GM12878 (cell line): ENCODE measurements around the gene HIVEP3. TPM values are rescaled to one million over a fixed set of nuclear protein-coding genes. Genes with fewer than 3 reads are reported as not detected.

Source experiments
- ATAC-seq: fragments of 200-7000 bp; cut with Tn5 transposase; 3 replicates; pipeline ENCODE4 v1.9.1; 2020; ENCODE audit warnings: mild to moderate bottlenecking, moderate library complexity
- BruUV-seq: library from RNA; stranded (reverse); fragments of 400-500 nt; replicated peaks from 2 replicates; lab custom pipeline; 2021; lab: Mats Ljungman, UMichigan
- CTCF ChIA-PET: fragments of 300-600 bp; sonication (Branson Sonifier 250); formaldehyde crosslinking; extraction: SDS; loops from one replicate; lab custom pipeline; 2021; ENCODE audit warnings: inconsistent platforms; lab: Yijun Ruan, JAX
- POLR2A ChIA-PET: fragments of 350-600 bp; formaldehyde crosslinking; extraction: SDS; loops from one replicate; lab custom pipeline; 2021; ENCODE audit warnings: inconsistent platforms; lab: Charles Lee
- RAD21 ChIA-PET: fragments of 300-600 bp; sonication (Branson Sonifier 250); formaldehyde crosslinking; loops from one replicate; lab custom pipeline; 2023; ENCODE audit warnings: antibody characterized with exemption; ENCODE audit not compliant: unreplicated experiment; lab: Charles Lee
- SMC1A ChIA-PET: fragments of 300-600 bp; sonication (Branson Sonifier 250); formaldehyde crosslinking; loops from one replicate; lab custom pipeline; 2023; ENCODE audit not compliant: unreplicated experiment, uncharacterized antibody; lab: Charles Lee
- DNase-seq: peaks from one replicate; pipeline ENCODE4 v3.0.0-alpha.2; 2011; ENCODE audit warnings: low read depth, low spot score
- FAIRE-seq: peaks from 3 replicates; lab custom pipeline; 2011; peaks lifted over from hg19 to GRCh38; lab: Jason Lieb, UNC
- H2AFZ ChIP-seq: 2 replicates; pipeline ENCODE4 v1.6.0; 2011; ENCODE audit warnings: low read depth, low read length, control low read depth; ENCODE audit not compliant: control insufficient read depth
- H3K27ac ChIP-seq: 2 replicates; pipeline ENCODE4 v1.5.1; 2011; ENCODE audit warnings: control low read depth; ENCODE audit not compliant: control insufficient read depth, insufficient read depth
- H3K27me3 ChIP-seq, 2 experiments: replicated peaks in 1 of 2; 2 replicates each; pipeline versions ENCODE4 v1.6.0 to v1.6.1; 2011; ENCODE audit warnings: low read length in 1 of 2; ENCODE audit not compliant: control insufficient read depth in 2 of 2, insufficient read depth in 2 of 2
- H3K36me3 ChIP-seq, 2 experiments: 2 replicates each; pipeline ENCODE4 v1.5.1; 2011; ENCODE audit warnings: low read length in 1 of 2; ENCODE audit not compliant: control insufficient read depth in 2 of 2, insufficient read depth in 2 of 2
- H3K4me1 ChIP-seq: 2 replicates; pipeline ENCODE4 v1.6.1; 2011; ENCODE audit warnings: mild to moderate bottlenecking, low read length, moderate library complexity, mixed read lengths; ENCODE audit not compliant: control insufficient read depth, insufficient read depth
- H3K4me2 ChIP-seq: 2 replicates; pipeline ENCODE4 v1.6.0; 2011; ENCODE audit warnings: control low read depth; ENCODE audit not compliant: control insufficient read depth, insufficient read depth
- H3K4me3 ChIP-seq: fragments of 200-600 bp; sonication (generic); 2 replicates; pipeline ENCODE4 v1.5.1; 2016
- H3K79me2 ChIP-seq: 2 replicates; pipeline ENCODE4 v1.6.0; 2011; ENCODE audit warnings: low read length; ENCODE audit not compliant: control insufficient read depth, insufficient read depth
- H3K9ac ChIP-seq: 2 replicates; pipeline ENCODE4 v1.8.0; 2011; ENCODE audit warnings: low read length, control low read depth, mixed read lengths; ENCODE audit not compliant: control insufficient read depth, insufficient read depth
- H3K9me3 ChIP-seq: replicated peaks from 3 replicates; pipeline ENCODE4 v1.5.1; 2011; ENCODE audit warnings: mild to moderate bottlenecking, low read length; ENCODE audit not compliant: control insufficient read depth, insufficient read depth
- H4K20me1 ChIP-seq: 2 replicates; pipeline ENCODE4 v1.6.0; 2011; ENCODE audit not compliant: control insufficient read depth, insufficient read depth
- CREM ChIP-seq: IDR thresholded peaks from 2 replicates; pipeline ENCODE4 v1.6.1; 2014; ENCODE audit warnings: antibody characterized with exemption, low read depth
- SREBF2 ChIP-seq: IDR thresholded peaks from 2 replicates; pipeline ENCODE4 v1.6.1; 2012; ENCODE audit warnings: mild to moderate bottlenecking, low read length
- SUPT20H ChIP-seq: IDR thresholded peaks from 2 replicates; pipeline ENCODE4 v1.6.1; 2011; ENCODE audit warnings: low read depth, mild to moderate bottlenecking, low read length, moderate library complexity, borderline replicate concordance; ENCODE audit not compliant: control insufficient read depth
- TARDBP ChIP-seq: IDR thresholded peaks from 2 replicates; pipeline ENCODE4 v1.6.1; 2016; ENCODE audit warnings: borderline replicate concordance
- TCF7 ChIP-seq: IDR thresholded peaks from 2 replicates; pipeline ENCODE4 v1.6.1; 2014; ENCODE audit warnings: antibody characterized with exemption, borderline replicate concordance
- WGBS: methylation state at CpG from one replicate; pipeline ENCODE4 v1.1.6; 2016; ENCODE audit warnings: low lambda C conversion rate; ENCODE audit not compliant: insufficient replicate concordance, insufficient coverage; ENCODE audit errors: missing lambda C conversion rate; 5-methylcytosine and 5-hydroxymethylcytosine counted together
- in situ Hi-C: fragments of 300-500 bp; cut with MboI; formaldehyde crosslinking; loops from 9 replicates; pipeline ENCODE4 v1.14.3; 2018; ENCODE audit warnings: mixed read lengths
- intact Hi-C: fragments of 100-400 bp; cut with micrococcal nuclease; formaldehyde crosslinking; loops from one replicate; pipeline ENCODE4 v1.14.2; 2022; ENCODE audit not compliant: unreplicated experiment
- polyA plus RNA-seq, 11 experiments: library from polyadenylated mRNA; depleted of rRNA in 4 of 11; unstranded in 6 of 11; stranded (reverse) in 5 of 11; fragments of >200 nt; fragmentation: Nextera tagmentation in 4 of 11; fragmentation: Illumina TruSeq in 1 of 11; extraction: Ambion mirVana in 4 of 11; extraction: Trizol in 1 of 11; gene quantifications; 1 replicate in 1 of 11; 2 replicates in 10 of 11; pipeline versions ENCODE4 v1.2.1 to v1.2.3, GENCODE V29; 2011 to 2016; ENCODE audit warnings: inconsistent platforms in 2 of 11, missing spikeins in 2 of 11, low read depth in 1 of 11
- total RNA-seq, 4 experiments: library from RNA; depleted of rRNA in 3 of 4; stranded (reverse); fragments of >200 nt in 3 of 4; fragmentation: Illumina TruSeq in 1 of 4; extraction: Trizol in 1 of 4; gene quantifications; 2 replicates each; pipeline versions ENCODE4 v1.2.1 to v1.2.3, GENCODE V29; 2013 to 2021
- TF ChIP-seq, protein P1 (sequence below): fragments of 450-650 bp; IDR thresholded peaks from 2 replicates; pipeline ENCODE4 v1.6.1; 2017; ENCODE audit warnings: mild to moderate bottlenecking, moderate library complexity
- TF ChIP-seq, protein P2 (sequence below): fragments of 450-650 bp; IDR thresholded peaks from 2 replicates; pipeline ENCODE4 v1.6.1; 2016; ENCODE audit warnings: mild to moderate bottlenecking

The HIVEP3 gene
- total and polyA plus RNA-seq, 10 of the 15 experiments (the other 5 are each of a cell fraction or from before 2014, with no cell fraction given): 1.8 to 13.6 (median 3.8) TPM

DNA sequence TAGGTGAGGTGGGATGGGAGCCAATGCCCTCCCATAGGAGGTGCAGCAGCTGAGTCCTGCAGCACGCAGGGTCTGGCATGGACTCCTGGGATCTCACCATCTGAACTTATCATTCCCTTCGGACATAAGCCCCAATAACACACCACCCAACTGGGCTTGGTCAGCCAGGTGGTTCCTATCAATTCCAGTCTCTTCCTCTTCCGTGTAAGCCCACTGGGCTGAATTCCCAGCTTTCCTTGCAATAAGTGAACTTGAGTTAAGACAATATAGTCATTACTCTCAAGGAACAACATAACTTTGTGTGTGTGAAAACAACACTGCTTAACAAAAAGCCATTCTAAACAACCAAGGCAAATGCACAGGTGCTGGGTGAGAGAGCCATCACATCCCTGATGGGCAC is 347.7 kb downstream of the HIVEP3 start (continued):
- TF ChIP-seq TCF7: no peak
- TF ChIP-seq, protein P1, sequence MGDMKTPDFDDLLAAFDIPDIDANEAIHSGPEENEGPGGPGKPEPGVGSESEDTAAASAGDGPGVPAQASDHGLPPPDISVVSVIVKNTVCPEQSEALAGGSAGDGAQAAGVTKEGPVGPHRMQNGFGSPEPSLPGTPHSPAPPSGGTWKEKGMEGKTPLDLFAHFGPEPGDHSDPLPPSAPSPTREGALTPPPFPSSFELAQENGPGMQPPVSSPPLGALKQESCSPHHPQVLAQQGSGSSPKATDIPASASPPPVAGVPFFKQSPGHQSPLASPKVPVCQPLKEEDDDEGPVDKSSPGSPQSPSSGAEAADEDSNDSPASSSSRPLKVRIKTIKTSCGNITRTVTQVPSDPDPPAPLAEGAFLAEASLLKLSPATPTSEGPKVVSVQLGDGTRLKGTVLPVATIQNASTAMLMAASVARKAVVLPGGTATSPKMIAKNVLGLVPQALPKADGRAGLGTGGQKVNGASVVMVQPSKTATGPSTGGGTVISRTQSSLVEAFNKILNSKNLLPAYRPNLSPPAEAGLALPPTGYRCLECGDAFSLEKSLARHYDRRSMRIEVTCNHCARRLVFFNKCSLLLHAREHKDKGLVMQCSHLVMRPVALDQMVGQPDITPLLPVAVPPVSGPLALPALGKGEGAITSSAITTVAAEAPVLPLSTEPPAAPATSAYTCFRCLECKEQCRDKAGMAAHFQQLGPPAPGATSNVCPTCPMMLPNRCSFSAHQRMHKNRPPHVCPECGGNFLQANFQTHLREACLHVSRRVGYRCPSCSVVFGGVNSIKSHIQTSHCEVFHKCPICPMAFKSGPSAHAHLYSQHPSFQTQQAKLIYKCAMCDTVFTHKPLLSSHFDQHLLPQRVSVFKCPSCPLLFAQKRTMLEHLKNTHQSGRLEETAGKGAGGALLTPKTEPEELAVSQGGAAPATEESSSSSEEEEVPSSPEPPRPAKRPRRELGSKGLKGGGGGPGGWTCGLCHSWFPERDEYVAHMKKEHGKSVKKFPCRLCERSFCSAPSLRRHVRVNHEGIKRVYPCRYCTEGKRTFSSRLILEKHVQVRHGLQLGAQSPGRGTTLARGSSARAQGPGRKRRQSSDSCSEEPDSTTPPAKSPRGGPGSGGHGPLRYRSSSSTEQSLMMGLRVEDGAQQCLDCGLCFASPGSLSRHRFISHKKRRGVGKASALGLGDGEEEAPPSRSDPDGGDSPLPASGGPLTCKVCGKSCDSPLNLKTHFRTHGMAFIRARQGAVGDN: no peak
- TF ChIP-seq, all 136 proteins: peak for 0

DNA sequence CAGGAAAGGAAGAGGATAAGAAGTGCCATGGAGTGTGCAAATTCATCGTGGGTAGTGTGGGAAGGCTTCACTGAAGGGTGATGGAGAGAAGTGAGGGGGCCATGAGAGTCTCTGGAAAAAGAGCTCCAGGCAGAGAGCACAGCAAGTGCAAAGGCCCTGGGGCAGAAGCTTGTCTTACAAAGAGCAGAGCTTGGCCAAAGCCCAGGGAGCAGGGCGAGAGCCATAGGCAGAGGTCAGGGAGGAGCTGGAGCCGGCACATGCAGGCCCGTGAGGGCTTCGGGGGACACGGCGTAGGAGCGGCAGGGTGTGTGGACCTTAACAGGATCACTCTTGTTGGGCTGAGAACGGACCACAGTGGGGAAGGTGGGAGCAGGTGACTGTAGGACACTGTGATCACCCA is 350.5 kb downstream of the HIVEP3 start:
- Histone ChIP-seq H3K36me3 (no peaks in the 10 kb centered on the region; a peak in 2 of 4 replicates), H2AFZ (no peak overlapping the region), H3K9ac (no peak overlapping the region), H3K4me1 (no peaks in the 10 kb centered on the region), H3K9me3 (no peaks in the 10 kb centered on the region), H3K79me2 (no peaks in the 10 kb centered on the region), H3K4me2 (no peak overlapping the region), H3K27ac (no peak overlapping the region), H4K20me1 (no peaks in the 10 kb centered on the region), H3K27me3 (no peaks in the 10 kb centered on the region), H3K4me3 (no peak overlapping the region)
- in situ Hi-C loops: no loop called here
- RAD21 ChIA-PET: no interaction called here
- POLR2A ChIA-PET: no interaction called here
- no TSS peak for BruUV-seq
- CTCF ChIA-PET: no interaction called here
- DNase-seq (no peak), FAIRE-seq (no peak), ATAC-seq (no peak)
- 86% methylated on average over 9 of the region's 9 CpGs for WGBS
- SMC1A ChIA-PET: interaction anchor here (0.7 kb wide), 1 partner anchor 52 kb away, joined by 3 read pairs; no protein-coding TSS in a partner anchor
- TF ChIP-seq SUPT20H (no peak), SREBF2 (no peak), CREM (no peak), TARDBP (no peak)
- TF ChIP-seq, protein P2, sequence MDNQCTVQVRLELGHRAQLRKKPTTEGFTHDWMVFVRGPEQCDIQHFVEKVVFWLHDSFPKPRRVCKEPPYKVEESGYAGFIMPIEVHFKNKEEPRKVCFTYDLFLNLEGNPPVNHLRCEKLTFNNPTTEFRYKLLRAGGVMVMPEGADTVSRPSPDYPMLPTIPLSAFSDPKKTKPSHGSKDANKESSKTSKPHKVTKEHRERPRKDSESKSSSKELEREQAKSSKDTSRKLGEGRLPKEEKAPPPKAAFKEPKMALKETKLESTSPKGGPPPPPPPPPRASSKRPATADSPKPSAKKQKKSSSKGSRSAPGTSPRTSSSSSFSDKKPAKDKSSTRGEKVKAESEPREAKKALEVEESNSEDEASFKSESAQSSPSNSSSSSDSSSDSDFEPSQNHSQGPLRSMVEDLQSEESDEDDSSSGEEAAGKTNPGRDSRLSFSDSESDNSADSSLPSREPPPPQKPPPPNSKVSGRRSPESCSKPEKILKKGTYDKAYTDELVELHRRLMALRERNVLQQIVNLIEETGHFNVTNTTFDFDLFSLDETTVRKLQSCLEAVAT: no peak
- intact Hi-C loops: no loop called here
